B cell (primary cell): Measurements from ENCODE around the gene PAMR1. TPM values are rescaled to one million over a fixed set of nuclear protein-coding genes. Genes with fewer than 3 reads are reported as not detected.

Experiments used
- ATAC-seq: fragments of 200-7000 bp; cut with Tn5 transposase; one replicate; pipeline ENCODE4 v1.10.0; 2021; ENCODE audit warnings: low read depth, mild to moderate bottlenecking, moderate number of reproducible peaks, moderate library complexity
- CTCF ChIA-PET: fragments of 350-600 bp; sonication (Branson Sonifier 250); formaldehyde crosslinking; loops from one replicate; lab custom pipeline; 2021; ENCODE audit warnings: antibody characterized with exemption, inconsistent platforms; lab: Charles Lee
- POLR2A ChIA-PET: fragments of 350-600 bp; sonication (Branson Sonifier 250); formaldehyde crosslinking; loops from one replicate; lab custom pipeline; 2021; ENCODE audit warnings: antibody characterized with exemption; lab: Charles Lee
- DNase-seq: peaks from one replicate; pipeline ENCODE4 v3.0.0; 2013
- H2AFZ ChIP-seq: 2 replicates; pipeline ENCODE4 v1.6.1; 2012; ENCODE audit warnings: mild to moderate bottlenecking, low read depth, low read length; ENCODE audit not compliant: insufficient read depth, poor library complexity, severe bottlenecking
- H3K27ac ChIP-seq, 2 donors: 1 replicate in 1 of 2; 2 replicates in 1 of 2; pipeline ENCODE4 v1.5.1; 2012 to 2013; ENCODE audit warnings: low read length in 2 of 2, mild to moderate bottlenecking in 2 of 2, moderate library complexity in 1 of 2
- H3K27me3 ChIP-seq, 4 experiments: fragments of 200-600 bp in 1 of 4; sonication (generic) in 1 of 4; replicated peaks in 1 of 4; 1 replicate in 2 of 4; 2 replicates in 2 of 4; pipeline versions ENCODE4 v1.6.1 to v1.7.0; 2013 to 2016; ENCODE audit warnings: low read length in 3 of 4, mild to moderate bottlenecking in 2 of 4, mixed read lengths in 1 of 4, moderate library complexity in 1 of 4; ENCODE audit not compliant: insufficient read depth in 4 of 4, control insufficient read depth in 3 of 4; ENCODE audit errors: control extremely low read depth in 1 of 4
- H3K36me3 ChIP-seq, 2 experiments: replicated peaks in 1 of 2; 1 replicate in 1 of 2; 2 replicates in 1 of 2; pipeline versions ENCODE4 v1.6.1 to v1.7.1; 2013; ENCODE audit warnings: low read length in 1 of 2; ENCODE audit not compliant: insufficient read depth in 2 of 2, control insufficient read depth in 1 of 2; ENCODE audit errors: control extremely low read depth in 1 of 2, extremely low read depth in 1 of 2
- H3K4me1 ChIP-seq, 2 donors: fragments of 200-600 bp in 1 of 2; sonication (generic) in 1 of 2; 1 replicate in 1 of 2; 2 replicates in 1 of 2; pipeline versions ENCODE4 v1.5.1 to v1.6.1; 2013 to 2017; ENCODE audit warnings: low read length in 2 of 2; ENCODE audit not compliant: control insufficient read depth in 2 of 2, insufficient read depth in 2 of 2
- H3K4me2 ChIP-seq: replicated peaks from 2 replicates; pipeline ENCODE3; 2012; ENCODE audit warnings: mild to moderate bottlenecking, low read depth, low read length; ENCODE audit not compliant: poor library complexity, severe bottlenecking
- H3K4me3 ChIP-seq, 5 experiments: fragments of 200-600 bp in 1 of 5; sonication (generic) in 1 of 5; 1 replicate in 3 of 5; 2 replicates in 2 of 5; pipeline versions ENCODE4 v1.5.1 to v1.7.0; 2011 to 2016; ENCODE audit warnings: low read length in 4 of 5, mild to moderate bottlenecking in 4 of 5, low read depth in 2 of 5, control low read depth in 1 of 5, moderate library complexity in 1 of 5; ENCODE audit not compliant: insufficient read depth in 1 of 5; ENCODE audit errors: control extremely low read depth in 1 of 5, extremely low read depth in 1 of 5
- H3K79me2 ChIP-seq: fragments of 200-600 bp; sonication (generic); one replicate; pipeline ENCODE4 v1.6.0; 2016; ENCODE audit warnings: low read length; ENCODE audit not compliant: control insufficient read depth, insufficient read depth
- H3K9ac ChIP-seq: fragments of 200-600 bp; sonication (generic); 2 replicates; pipeline ENCODE4 v1.6.1; 2017; ENCODE audit warnings: mild to moderate bottlenecking, low read length, moderate library complexity
- H3K9me3 ChIP-seq, 3 donors: one replicate each; pipeline versions ENCODE4 v1.6.1 to v1.7.1; 2013; ENCODE audit warnings: low read length in 2 of 3; ENCODE audit not compliant: control insufficient read depth in 2 of 3, insufficient read depth in 1 of 3; ENCODE audit errors: control extremely low read depth in 1 of 3
- H4K20me1 ChIP-seq: 2 replicates; pipeline ENCODE4 v1.6.0; 2012; ENCODE audit warnings: mild to moderate bottlenecking, low read length; ENCODE audit not compliant: insufficient read depth, control insufficient read depth, poor library complexity, severe bottlenecking
- H3K27ac Mint-ChIP-seq: one replicate; pipeline ENCODE4 v1.8.0; 2021; ENCODE audit warnings: mixed read lengths
- H3K27me3 Mint-ChIP-seq: one replicate; pipeline ENCODE4 v1.8.0; 2021; ENCODE audit warnings: mixed read lengths
- H3K4me1 Mint-ChIP-seq: one replicate; pipeline ENCODE4 v1.8.0; 2021; ENCODE audit warnings: mixed read lengths
- H3K4me3 Mint-ChIP-seq: one replicate; pipeline ENCODE4 v1.8.0; 2021; ENCODE audit warnings: mixed read lengths
- H3K9me3 Mint-ChIP-seq: one replicate; pipeline ENCODE4 v1.8.0; 2022; ENCODE audit warnings: mixed read lengths; ENCODE audit not compliant: insufficient read depth
- CTCF ChIP-seq: fragments of 200-600 bp; IDR thresholded peaks from one replicate; pipeline ENCODE4 v1.8.0; 2022; ENCODE audit warnings: antibody characterized with exemption, mild to moderate bottlenecking
- EZH2 ChIP-seq: IDR thresholded peaks from 2 replicates; pipeline ENCODE4 v1.6.1; 2012; ENCODE audit warnings: borderline replicate concordance, low read depth, mild to moderate bottlenecking, moderate library complexity, low read length; ENCODE audit not compliant: insufficient read depth, poor library complexity, severe bottlenecking
- WGBS: methylation state at CpG from one replicate; pipeline ENCODE4 v1.1.5; 2013; ENCODE audit warnings: missing lambda C conversion rate; ENCODE audit not compliant: insufficient coverage; 5-methylcytosine and 5-hydroxymethylcytosine counted together
- intact Hi-C: fragments of 100-400 bp; cut with micrococcal nuclease; formaldehyde crosslinking; loops from one replicate; pipeline ENCODE4 v1.10.0; 2022
- polyA plus RNA-seq: library from polyadenylated mRNA; depleted of rRNA; stranded (reverse); fragments of >200 nt; gene quantifications from 2 replicates; pipeline ENCODE4 v1.2.3, GENCODE V29; 2012
- total RNA-seq, 2 donors: library from RNA; stranded (reverse); fragments of 120-200 nt in 1 of 2; gene quantifications; 1 replicate in 1 of 2; 2 replicates in 1 of 2; pipeline versions ENCODE4 v1.2.3 to v1.2.4, GENCODE V29; 2013 to 2022

PAMR1 gene
- total and polyA plus RNA-seq, 2 donors (not counting 1 experiment from before 2014, with no cell fraction given): not detected

GRCh38 chr11:35540526-35540925 is 15.1 kb upstream of the PAMR1 start:
- H3K4me2 ChIP-seq: no peak overlapping the region
- H3K27me3 ChIP-seq: peaks cover 0 to 2% (median 0%) of the 10 kb centered on the region in 4 experiments
- TF ChIP-seq EZH2 (no peak), CTCF (no peak)
- no peak overlapping the region for H3K4me3 ChIP-seq
- intact Hi-C loops: no loop called here
- H3K27ac Mint-ChIP-seq: no peak overlapping the region
- no peak overlapping the region for H3K27ac ChIP-seq
- H3K9ac ChIP-seq: no peak overlapping the region
- no peak overlapping the region for H2AFZ ChIP-seq
- peaks cover 25% of the 10 kb centered on the region for H3K27me3 Mint-ChIP-seq
- no peak for DNase-seq
- no peaks in the 10 kb centered on the region for H4K20me1 ChIP-seq
- WGBS: no CpG with 5 or more reads among the region's 3 CpGs
- no peak for ATAC-seq
- H3K4me1 ChIP-seq: no peaks in the 10 kb centered on the region
- no peaks in the 10 kb centered on the region for H3K79me2 ChIP-seq
- no peaks in the 10 kb centered on the region for H3K36me3 ChIP-seq
- H3K9me3 ChIP-seq: peaks cover 0 to 3% (median 0%) of the 10 kb centered on the region in 3 donors
- CTCF ChIA-PET: no interaction called here
- POLR2A ChIA-PET: no interaction called here
- no peaks in the 10 kb centered on the region for H3K4me1 Mint-ChIP-seq
- no peak overlapping the region for H3K4me3 Mint-ChIP-seq
- H3K9me3 Mint-ChIP-seq: no peaks in the 10 kb centered on the region

GRCh38 chr11:35539781-35540281 is 14.4 kb upstream of the PAMR1 start:
- 81% methylated on average over 7 of the region's 7 CpGs for WGBS
- H3K27ac ChIP-seq: no peak overlapping the region
- no peak for ATAC-seq
- H3K9me3 Mint-ChIP-seq: no peaks in the 10 kb centered on the region
- no peaks in the 10 kb centered on the region for H4K20me1 ChIP-seq
- DNase-seq: no peak
- H2AFZ ChIP-seq: no peak overlapping the region
- H3K4me3 Mint-ChIP-seq: no peak overlapping the region
- ChIA-PET CTCF (no interaction called here), POLR2A (no interaction called here)
- intact Hi-C loops: no loop called here
- no peak for TF ChIP-seq CTCF
- no peak for TF ChIP-seq EZH2
- H3K4me2 ChIP-seq: no peak overlapping the region
- H3K27me3 Mint-ChIP-seq: peaks cover 29% of the 10 kb centered on the region
- peaks cover 0 to 2% (median 0%) of the 10 kb centered on the region in 4 experiments for H3K27me3 ChIP-seq
- H3K4me1 Mint-ChIP-seq: no peaks in the 10 kb centered on the region
- H3K79me2 ChIP-seq: no peaks in the 10 kb centered on the region
- no peak overlapping the region for H3K4me3 ChIP-seq
- peaks cover 0 to 1% (median 0%) of the 10 kb centered on the region in 3 donors for H3K9me3 ChIP-seq
- H3K36me3 ChIP-seq: no peaks in the 10 kb centered on the region
- no peak overlapping the region for H3K27ac Mint-ChIP-seq
- no peak overlapping the region for H3K9ac ChIP-seq
- no peaks in the 10 kb centered on the region for H3K4me1 ChIP-seq
